SK-N-SH (cell line): ENCODE measurements around the gene JAZF1.

Source experiments
- CHD2 ChIP-seq: fragments of 150-350 bp; IDR thresholded peaks from 2 replicates; pipeline ENCODE4 v1.6.1; 2018; ENCODE audit warnings: low read length; ENCODE audit not compliant: partially characterized antibody
- TF ChIP-seq, protein P1 (sequence below): IDR thresholded peaks from 2 replicates; pipeline ENCODE4 v1.4.0; 2012; ENCODE audit warnings: low read depth, borderline replicate concordance

DNA sequence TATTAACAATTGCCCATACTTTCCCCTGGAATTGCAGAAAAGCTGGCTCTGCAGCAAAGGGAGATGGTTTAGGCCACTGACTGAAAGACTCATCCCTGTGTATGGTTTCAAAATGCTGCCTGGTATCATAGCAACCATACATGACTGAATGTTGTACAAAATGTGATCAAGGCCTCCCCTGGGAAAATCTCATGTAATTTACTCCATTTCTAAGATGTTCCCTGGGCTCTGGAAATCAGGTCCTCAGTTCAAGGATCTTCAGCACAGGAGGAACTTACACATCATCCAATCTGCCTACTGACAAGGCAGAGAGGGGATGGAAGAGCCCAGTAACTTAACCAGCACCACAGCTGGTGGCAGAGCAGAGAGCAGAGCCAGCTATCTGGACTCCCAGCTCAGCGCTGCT, 111.8 kb downstream of the JAZF1 start:
- TF ChIP-seq, protein P1, sequence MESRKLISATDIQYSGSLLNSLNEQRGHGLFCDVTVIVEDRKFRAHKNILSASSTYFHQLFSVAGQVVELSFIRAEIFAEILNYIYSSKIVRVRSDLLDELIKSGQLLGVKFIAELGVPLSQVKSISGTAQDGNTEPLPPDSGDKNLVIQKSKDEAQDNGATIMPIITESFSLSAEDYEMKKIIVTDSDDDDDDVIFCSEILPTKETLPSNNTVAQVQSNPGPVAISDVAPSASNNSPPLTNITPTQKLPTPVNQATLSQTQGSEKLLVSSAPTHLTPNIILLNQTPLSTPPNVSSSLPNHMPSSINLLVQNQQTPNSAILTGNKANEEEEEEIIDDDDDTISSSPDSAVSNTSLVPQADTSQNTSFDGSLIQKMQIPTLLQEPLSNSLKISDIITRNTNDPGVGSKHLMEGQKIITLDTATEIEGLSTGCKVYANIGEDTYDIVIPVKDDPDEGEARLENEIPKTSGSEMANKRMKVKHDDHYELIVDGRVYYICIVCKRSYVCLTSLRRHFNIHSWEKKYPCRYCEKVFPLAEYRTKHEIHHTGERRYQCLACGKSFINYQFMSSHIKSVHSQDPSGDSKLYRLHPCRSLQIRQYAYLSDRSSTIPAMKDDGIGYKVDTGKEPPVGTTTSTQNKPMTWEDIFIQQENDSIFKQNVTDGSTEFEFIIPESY: no peak
- no peak for TF ChIP-seq CHD2
